ENCODE data around the gene FCAMR.
A peak's percentile ranks its signal among the peaks of the same experiment; 100 is the strongest.
"Not testable (repeated sequence)": the region's sequence is repeated elsewhere in the genome, so short reads cannot be mapped to it uniquely, and the experiment has no call there.

The FCAMR gene

GRCh38 chr1:206931709-206932108 lies 38.6 kb downstream of the FCAMR start:
- DNase-seq (ENCODE audit: low read depth), result no peak

GRCh38 chr1:206930210-206930798 lies 40.0 kb downstream of the FCAMR start:
- no peak for DNase-seq (ENCODE audit: low read depth)

GRCh38 chr1:206929524-206929923 lies 40.7 kb downstream of the FCAMR start:
- DNase-seq (ENCODE audit: low read depth), result no peak

- no peak for DNase-seq (ENCODE audit: low read depth)
Observed at GRCh38 chr1:206926286-206926685, 44.0 kb downstream of the FCAMR start.

- no peak for DNase-seq (ENCODE audit: low read depth)
Observed at GRCh38 chr1:206925106-206925736, 45.0 kb downstream of the FCAMR start.

GRCh38 chr1:206924592-206925105 lies 45.6 kb downstream of the FCAMR start:
- no peak for DNase-seq (ENCODE audit: low read depth)

GRCh38 chr1:206923961-206924557 lies 46.2 kb downstream of the FCAMR start:
- not testable (repeated sequence) for DNase-seq (ENCODE audit: low read depth)

GRCh38 chr1:206923009-206923960 lies 47.0 kb downstream of the FCAMR start:
- DNase-seq (ENCODE audit: low read depth), result no peak

GRCh38 chr1:206922524-206922923 lies 47.7 kb downstream of the FCAMR start:
- no peak for DNase-seq (ENCODE audit: low read depth)

GRCh38 chr1:206921772-206922265 lies 48.4 kb downstream of the FCAMR start, which contains the start of gene FCMR:
Gene FCMR, minus strand, starts transcription at chr1:206921941. Its CDS starts 87 bp downstream, at chr1:206921854.
- DNase-seq (ENCODE audit: low read depth), result no peak

- no peak for DNase-seq (ENCODE audit: low read depth)
Observed at GRCh38 chr1:206918076-206918475, 52.2 kb downstream of the FCAMR start.

GRCh38 chr1:206916000-206916709 lies 54.1 kb downstream of the FCAMR start:
- no peak for DNase-seq (ENCODE audit: low read depth)

GRCh38 chr1:206915030-206915735 lies 55.1 kb downstream of the FCAMR start:
- no peak for DNase-seq (ENCODE audit: low read depth)

- DNase-seq (ENCODE audit: low read depth), result no peak
Observed at GRCh38 chr1:206913766-206914537, 56.3 kb downstream of the FCAMR start.

GRCh38 chr1:206912445-206913095 lies 57.7 kb downstream of the FCAMR start:
- DNase-seq (ENCODE audit: low read depth), result peak; percentile 82

- peak; percentile 76 for DNase-seq (ENCODE audit: low read depth)
Observed at GRCh38 chr1:206911064-206911663, 59.1 kb downstream of the FCAMR start.

- no peak for DNase-seq (ENCODE audit: low read depth)
Observed at GRCh38 chr1:206909883-206910318, 60.4 kb downstream of the FCAMR start.

- DNase-seq (ENCODE audit: low read depth), result no peak
Observed at GRCh38 chr1:206909161-206909882, 60.9 kb downstream of the FCAMR start.

Data from EH (cell line).